T-helper 22 cell (primary cell): ENCODE results near the gene HERC2.
"Not testable (repeated sequence)": the region's sequence is repeated elsewhere in the genome, so short reads cannot be mapped to it uniquely, and the experiment has no call there.

Source experiments
- DNase-seq: peaks from one replicate; pipeline ENCODE4 v3.0.0-alpha.2; 2020; ENCODE audit warnings: low read depth

Gene HERC2

DNA sequence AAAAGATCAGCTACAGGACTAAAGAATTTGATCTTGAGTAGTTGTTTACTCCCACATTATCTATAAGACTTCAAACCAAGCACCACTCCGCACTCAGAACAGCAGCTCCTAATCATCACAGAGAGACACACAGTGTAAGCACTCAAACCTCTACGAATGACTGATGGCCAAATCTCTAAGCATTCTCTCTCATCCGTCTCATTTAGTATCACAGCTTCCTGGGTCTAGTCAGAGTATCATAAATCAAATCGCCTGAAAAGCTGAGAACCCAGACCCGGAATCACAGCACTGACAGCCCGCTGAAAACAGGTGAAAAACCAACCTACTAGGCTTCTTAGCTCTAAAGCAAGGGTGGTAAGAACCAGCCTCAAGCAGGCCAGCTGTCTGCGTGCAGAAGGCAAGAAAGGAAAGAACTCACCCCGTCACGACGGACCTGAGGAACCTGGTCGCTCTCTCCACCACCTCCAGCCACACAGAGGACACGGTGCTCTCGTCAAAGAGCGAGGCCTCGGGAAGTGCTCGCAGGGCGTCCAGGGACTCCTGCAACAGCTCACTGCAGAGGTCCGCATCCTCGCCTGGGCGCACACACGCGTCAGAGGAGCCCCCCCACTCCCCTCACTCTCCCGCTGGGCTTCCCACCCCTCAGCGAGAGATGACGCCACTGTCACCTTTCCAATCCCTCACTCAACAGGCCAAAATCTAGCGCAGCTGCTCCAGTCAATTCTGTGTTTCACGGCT lies 47.9 kb downstream of the HERC2 start:
- DNase-seq: no peak

DNA sequence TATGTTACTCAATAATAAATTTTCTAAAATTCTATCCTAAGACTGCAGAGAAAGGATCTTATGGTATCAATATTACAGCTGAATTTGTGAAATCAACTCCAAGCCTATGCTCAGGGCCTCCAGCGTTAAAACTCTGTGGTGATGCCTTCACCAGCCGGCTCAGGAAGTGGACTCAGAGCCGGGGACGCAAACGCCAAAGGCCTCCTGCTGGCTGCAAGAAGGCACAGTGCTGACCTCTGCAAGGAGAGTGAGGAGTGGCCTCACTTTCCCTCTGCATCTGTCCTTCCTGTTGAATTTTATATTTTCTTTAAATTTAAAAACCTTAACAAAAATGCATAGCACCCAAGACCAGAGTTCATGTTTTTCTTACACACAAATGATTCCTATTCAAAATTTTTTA lies 48.5 kb downstream of the HERC2 start:
- no peak for DNase-seq

GRCh38 chr15:28272587-28272986 lies 49.4 kb downstream of the HERC2 start:
- no peak for DNase-seq

- no peak for DNase-seq
Observed at GRCh38 chr15:28271697-28272260, 50.2 kb downstream of the HERC2 start.

GRCh38 chr15:28269097-28269496 lies 52.9 kb downstream of the HERC2 start:
- no peak for DNase-seq

- DNase-seq: no peak
Observed at GRCh38 chr15:28267727-28268126, 54.3 kb downstream of the HERC2 start.

- no peak for DNase-seq
Observed at GRCh38 chr15:28265334-28266019, 56.5 kb downstream of the HERC2 start.

- DNase-seq: no peak
Observed at GRCh38 chr15:28264166-28264565, 57.8 kb downstream of the HERC2 start.

DNA sequence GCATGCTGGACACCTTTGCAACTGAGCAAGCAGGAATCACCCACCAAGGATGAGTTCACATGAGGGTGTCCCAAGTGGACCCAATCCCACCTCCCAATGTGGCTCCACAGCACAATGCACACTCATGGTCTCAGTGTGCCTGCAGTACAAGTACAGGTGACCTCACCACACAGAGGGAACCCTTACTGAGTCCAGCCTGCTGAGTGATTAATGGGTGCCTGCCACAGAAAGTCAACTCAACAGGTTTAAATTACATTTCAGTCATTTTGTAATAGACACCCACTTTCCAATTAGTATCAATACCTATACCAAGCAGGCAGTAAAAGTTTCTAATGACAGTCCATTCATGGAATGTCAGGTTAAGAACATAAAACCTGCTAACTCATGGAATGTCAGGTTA lies 59.5 kb downstream of the HERC2 start:
- no peak for DNase-seq

GRCh38 chr15:28260722-28261121 lies 61.3 kb downstream of the HERC2 start:
- DNase-seq: no peak

DNA sequence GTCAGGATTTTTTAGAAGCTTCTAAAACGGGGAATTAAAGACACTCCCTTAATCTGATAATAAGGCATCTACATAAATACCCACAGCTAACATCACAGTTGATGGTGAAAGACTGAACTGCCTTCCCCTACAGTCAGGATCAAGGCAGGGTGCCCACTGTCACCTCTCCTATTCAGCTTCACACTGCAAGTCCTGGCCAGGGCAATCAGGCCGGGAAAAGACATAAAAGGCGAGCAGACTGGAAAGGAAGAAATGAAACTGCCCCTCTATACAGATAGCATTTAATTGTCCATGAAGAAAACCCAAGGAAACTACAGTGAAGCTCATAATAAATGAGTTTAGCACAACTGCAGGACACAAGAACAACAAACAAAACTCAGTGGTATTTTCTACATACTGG lies 61.7 kb downstream of the HERC2 start:
- no peak for DNase-seq

GRCh38 chr15:28255965-28256364 lies 66.0 kb downstream of the HERC2 start:
- no peak for DNase-seq

DNA sequence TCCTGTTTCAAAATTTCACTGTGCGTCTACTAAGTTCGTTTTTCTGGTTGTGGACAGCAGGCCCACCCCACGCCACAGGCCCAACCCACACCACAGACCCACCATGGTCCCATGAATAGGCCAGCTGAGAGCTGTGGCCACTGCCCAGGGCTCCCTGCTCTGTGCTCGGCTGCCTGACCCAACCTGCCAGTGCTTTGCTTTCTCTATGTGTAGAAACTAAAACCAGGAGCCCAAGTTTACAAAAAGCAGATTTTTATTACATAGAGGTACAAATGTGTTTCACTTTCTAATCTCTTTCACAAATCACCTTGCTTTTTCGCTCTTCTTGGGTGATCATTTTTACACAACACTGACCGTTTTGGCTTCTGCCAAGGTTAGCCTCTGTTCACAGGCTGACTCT lies 69.1 kb downstream of the HERC2 start:
- DNase-seq: no peak

GRCh38 chr15:28246605-28247004 lies 75.4 kb downstream of the HERC2 start:
- DNase-seq: no peak

GRCh38 chr15:28243901-28244300 lies 78.1 kb downstream of the HERC2 start:
- no peak for DNase-seq

GRCh38 chr15:28243399-28243798 lies 78.6 kb downstream of the HERC2 start:
- DNase-seq: no peak

GRCh38 chr15:28238296-28238695 lies 83.7 kb downstream of the HERC2 start:
- DNase-seq: not testable (repeated sequence)

DNA sequence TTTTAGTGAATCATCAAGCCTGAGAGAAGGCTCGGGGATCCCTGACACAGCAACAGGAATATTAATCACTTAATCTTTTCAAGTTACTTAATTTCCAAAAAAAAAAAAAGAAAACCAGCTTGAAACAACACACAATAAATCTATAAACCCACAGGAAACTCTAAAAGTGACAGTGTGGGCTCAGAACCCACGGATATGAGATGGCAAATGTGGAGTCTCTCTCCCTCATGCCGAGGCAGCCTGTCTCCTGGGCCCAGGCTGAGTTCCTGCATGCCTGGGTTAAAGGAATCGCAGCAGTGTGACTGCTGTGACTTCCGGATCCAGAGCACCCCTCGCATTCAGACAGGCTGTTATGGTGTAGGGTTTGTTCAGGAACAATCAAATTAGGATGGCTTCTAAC lies 90.2 kb downstream of the HERC2 start:
- DNase-seq: not testable (repeated sequence)

GRCh38 chr15:28231336-28231735 lies 90.6 kb downstream of the HERC2 start:
- not testable (repeated sequence) for DNase-seq

GRCh38 chr15:28228990-28229640 lies 92.9 kb downstream of the HERC2 start:
- not testable (repeated sequence) for DNase-seq

GRCh38 chr15:28228096-28228495 lies 93.9 kb downstream of the HERC2 start:
- DNase-seq: no peak

DNA sequence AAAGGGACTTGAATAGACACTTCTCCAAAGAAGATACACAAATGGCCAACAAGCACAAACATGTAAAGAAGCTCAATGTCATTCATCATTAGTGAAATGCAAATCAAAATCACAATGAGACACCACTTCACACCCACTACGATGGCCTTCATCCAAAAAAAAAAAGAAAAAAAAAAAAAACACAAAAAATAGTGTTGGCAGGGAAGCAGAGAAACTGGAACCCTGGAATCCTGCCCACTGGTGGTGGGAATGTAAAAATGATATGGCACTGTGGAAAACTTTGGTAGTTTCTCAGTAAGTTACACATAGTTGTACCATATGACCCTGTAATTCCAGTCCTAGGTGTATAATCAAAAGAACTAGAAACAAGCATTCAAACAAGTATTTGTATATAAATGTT lies 94.7 kb downstream of the HERC2 start:
- not testable (repeated sequence) for DNase-seq

DNA sequence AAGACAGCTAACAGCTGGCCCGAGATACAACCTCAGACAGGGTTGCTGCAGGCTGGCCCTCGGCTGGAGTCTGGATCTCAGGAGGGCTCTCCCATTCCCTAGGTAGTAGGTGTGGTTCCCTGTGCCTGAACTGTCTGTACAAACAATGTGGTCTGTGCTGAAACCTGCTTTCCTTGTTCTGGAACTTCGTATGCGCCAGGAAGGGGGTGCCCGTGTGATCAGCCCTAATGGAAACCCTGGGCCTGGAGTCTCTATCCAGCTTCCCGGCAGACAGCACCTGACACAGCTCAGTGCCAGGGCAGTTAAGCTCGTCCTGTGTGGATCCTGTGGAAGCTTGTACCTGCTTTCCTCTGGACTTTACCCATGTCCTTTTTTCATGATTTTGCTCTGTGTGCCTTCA lies 99.4 kb downstream of the HERC2 start:
- DNase-seq: not testable (repeated sequence)
